A673 (cell line): Measurements from ENCODE around the gene TTBK2. TPM values are rescaled to one million over a fixed set of nuclear protein-coding genes. Genes with fewer than 3 reads are reported as not detected.

ENCODE experiments used
- BruUV-seq: library from RNA; stranded (reverse); fragments of 400-500 nt; replicated peaks from 2 replicates; lab custom pipeline; 2021; lab: Mats Ljungman, UMichigan
- CTCF ChIA-PET: fragments of 300-600 bp; sonication (Branson Sonifier 250); formaldehyde crosslinking; loops from one replicate; lab custom pipeline; 2022; ENCODE audit warnings: antibody characterized with exemption; lab: Charles Lee
- POLR2A ChIA-PET: fragments of 300-600 bp; sonication (Branson Sonifier 250); formaldehyde crosslinking; loops from one replicate; lab custom pipeline; 2022; ENCODE audit warnings: antibody characterized with exemption; ENCODE audit not compliant: low non-redundant PET; lab: Charles Lee
- DNase-seq: peaks from one replicate; pipeline ENCODE4 v3.0.0-alpha.2; 2015; ENCODE audit warnings: low spot score
- H3K27ac ChIP-seq: fragments of 200-600 bp; sonication (generic); 2 replicates; pipeline ENCODE4 v1.5.1; 2016; ENCODE audit warnings: mixed run types, low read depth, mild to moderate bottlenecking, mixed read lengths, antibody characterized with exemption, low read length; ENCODE audit not compliant: poor library complexity, severe bottlenecking
- H3K27me3 ChIP-seq: fragments of 200-600 bp; sonication (generic); replicated peaks from 2 replicates; pipeline ENCODE4 v1.6.1; 2017; ENCODE audit warnings: mixed run types, low read depth, mild to moderate bottlenecking, mixed read lengths, antibody characterized with exemption, low read length; ENCODE audit not compliant: insufficient read depth, poor library complexity
- H3K36me3 ChIP-seq: fragments of 200-600 bp; sonication (generic); 2 replicates; pipeline ENCODE4 v1.6.1; 2016; ENCODE audit warnings: mixed run types, mild to moderate bottlenecking, mixed read lengths, antibody characterized with exemption, low read length; ENCODE audit not compliant: insufficient read depth, poor library complexity, severe bottlenecking
- H3K4me1 ChIP-seq: fragments of 200-600 bp; sonication (generic); 2 replicates; pipeline ENCODE4 v1.6.1; 2017; ENCODE audit warnings: mixed run types, mild to moderate bottlenecking, mixed read lengths, antibody characterized with exemption, low read length; ENCODE audit not compliant: insufficient read depth, poor library complexity, severe bottlenecking
- H3K4me3 ChIP-seq: fragments of 200-600 bp; sonication (generic); 2 replicates; pipeline ENCODE4 v1.5.1; 2016; ENCODE audit warnings: low read depth, mixed run types, mild to moderate bottlenecking, mixed read lengths, low read length; ENCODE audit not compliant: poor library complexity, severe bottlenecking
- H3K9me3 ChIP-seq: fragments of 200-600 bp; sonication (generic); 2 replicates; pipeline ENCODE4 v1.6.1; 2016; ENCODE audit warnings: mixed run types, low read depth, mild to moderate bottlenecking, mixed read lengths, antibody characterized with exemption, low read length; ENCODE audit not compliant: poor library complexity, severe bottlenecking
- EZH2 ChIP-seq: fragments of 200-600 bp; sonication (generic); IDR thresholded peaks from 2 replicates; pipeline ENCODE4 v1.6.1; 2017; ENCODE audit warnings: borderline replicate concordance, low read depth, mild to moderate bottlenecking, mixed read lengths, antibody characterized with exemption, low read length; ENCODE audit not compliant: poor library complexity, severe bottlenecking
- intact Hi-C: fragments of 100-400 bp; cut with micrococcal nuclease; formaldehyde crosslinking; loops from one replicate; pipeline ENCODE4 v1.10.0; 2022; ENCODE audit not compliant: unreplicated experiment
- total RNA-seq: library from RNA; stranded (reverse); gene quantifications from 2 replicates; pipeline ENCODE4 v1.2.3, GENCODE V29; 2021
- TF ChIP-seq, protein P1 (sequence below): fragments of 300-800, 200-600 bp; sonication (generic); conservative IDR thresholded peaks from 2 replicates; pipeline ENCODE4 v1.5.1; 2017; ENCODE audit warnings: low read depth, mild to moderate bottlenecking, antibody characterized with exemption, low read length, moderate library complexity, mixed read lengths

The TTBK2 gene
- total RNA-seq, 1 experiment from 2014 or later = 15.8 TPM

DNA sequence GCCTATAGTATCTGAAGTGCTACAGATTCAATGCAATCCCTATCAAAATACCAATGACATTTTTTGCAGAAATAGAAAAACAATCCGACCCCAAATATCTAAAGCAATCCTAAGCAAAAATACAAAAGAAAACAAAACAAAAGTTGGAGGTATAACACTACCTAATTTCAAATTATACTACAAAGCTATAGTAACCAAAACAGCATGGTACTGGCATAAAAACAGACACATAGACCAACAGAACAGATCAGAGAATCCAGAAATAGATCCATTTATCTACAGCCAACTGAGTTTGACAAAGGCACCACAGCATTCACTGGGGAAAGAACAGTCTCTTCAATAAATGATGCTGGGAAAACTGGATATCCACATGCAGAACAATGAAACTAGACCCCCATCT lies 159.8 kb downstream of the TTBK2 start:
- POLR2A ChIA-PET = no interaction called here
- DNase-seq = no peak
- CTCF ChIA-PET = no interaction called here
- intact Hi-C loops = no loop called here
- no TSS peak for BruUV-seq
- Histone ChIP-seq H3K9me3 (peaks cover 14% of the 10 kb centered on the region), H3K27ac (no peak overlapping the region), H3K4me1 (peaks cover 4% of the 10 kb centered on the region), H3K36me3 (no peaks in the 10 kb centered on the region), H3K4me3 (no peak overlapping the region), H3K27me3 (no peaks in the 10 kb centered on the region)
- no peak for TF ChIP-seq EZH2
- TF ChIP-seq, protein P1, sequence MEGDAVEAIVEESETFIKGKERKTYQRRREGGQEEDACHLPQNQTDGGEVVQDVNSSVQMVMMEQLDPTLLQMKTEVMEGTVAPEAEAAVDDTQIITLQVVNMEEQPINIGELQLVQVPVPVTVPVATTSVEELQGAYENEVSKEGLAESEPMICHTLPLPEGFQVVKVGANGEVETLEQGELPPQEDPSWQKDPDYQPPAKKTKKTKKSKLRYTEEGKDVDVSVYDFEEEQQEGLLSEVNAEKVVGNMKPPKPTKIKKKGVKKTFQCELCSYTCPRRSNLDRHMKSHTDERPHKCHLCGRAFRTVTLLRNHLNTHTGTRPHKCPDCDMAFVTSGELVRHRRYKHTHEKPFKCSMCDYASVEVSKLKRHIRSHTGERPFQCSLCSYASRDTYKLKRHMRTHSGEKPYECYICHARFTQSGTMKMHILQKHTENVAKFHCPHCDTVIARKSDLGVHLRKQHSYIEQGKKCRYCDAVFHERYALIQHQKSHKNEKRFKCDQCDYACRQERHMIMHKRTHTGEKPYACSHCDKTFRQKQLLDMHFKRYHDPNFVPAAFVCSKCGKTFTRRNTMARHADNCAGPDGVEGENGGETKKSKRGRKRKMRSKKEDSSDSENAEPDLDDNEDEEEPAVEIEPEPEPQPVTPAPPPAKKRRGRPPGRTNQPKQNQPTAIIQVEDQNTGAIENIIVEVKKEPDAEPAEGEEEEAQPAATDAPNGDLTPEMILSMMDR = no peak

DNA sequence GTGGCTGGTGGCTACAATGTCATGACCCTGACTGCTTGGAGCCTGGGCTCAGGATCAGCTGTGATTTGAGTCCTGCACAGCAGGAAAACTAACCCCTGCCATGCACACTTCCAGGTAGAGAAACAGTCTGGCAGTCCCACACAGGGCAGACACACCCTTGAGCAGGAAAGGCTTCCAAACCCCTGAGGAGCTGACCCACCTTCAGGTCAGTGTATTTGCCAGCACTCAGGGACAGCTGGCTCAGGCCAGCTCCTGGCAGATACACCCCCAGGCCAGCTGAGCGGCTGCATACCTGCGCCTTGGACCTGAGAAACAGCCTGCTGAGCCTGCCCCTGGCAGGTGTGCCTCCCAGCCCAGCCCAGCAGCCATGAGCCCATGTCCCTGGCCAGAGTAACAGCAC lies 161.5 kb downstream of the TTBK2 start:
- no peak for DNase-seq
- Histone ChIP-seq H3K9me3 (peaks cover 14% of the 10 kb centered on the region), H3K27me3 (no peaks in the 10 kb centered on the region), H3K4me1 (peaks cover 2% of the 10 kb centered on the region), H3K27ac (no peak overlapping the region), H3K4me3 (no peak overlapping the region), H3K36me3 (no peaks in the 10 kb centered on the region)
- no TSS peak for BruUV-seq
- POLR2A ChIA-PET = no interaction called here
- TF ChIP-seq, protein P1 = no peak
- TF ChIP-seq EZH2 = no peak
- intact Hi-C loops = no loop called here
- CTCF ChIA-PET = no interaction called here

DNA sequence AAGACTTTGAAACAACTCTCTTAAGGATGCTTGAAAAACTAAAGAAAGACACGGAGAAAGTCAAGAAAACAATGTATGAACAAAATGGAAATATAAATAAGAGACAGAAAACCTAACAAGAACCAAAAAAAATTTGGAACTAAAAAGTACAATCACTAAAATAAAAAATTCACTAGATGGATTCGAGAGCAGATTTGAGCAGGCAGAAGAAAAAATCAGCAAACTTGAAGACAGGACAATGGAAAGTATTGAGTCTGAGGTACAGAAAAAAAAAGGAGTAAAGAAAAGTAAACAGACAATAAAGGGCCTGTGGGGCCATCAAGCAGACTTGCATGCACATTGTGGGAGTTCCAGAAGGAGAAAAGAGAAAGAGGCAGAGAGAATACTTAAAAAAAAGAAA lies 170.3 kb downstream of the TTBK2 start:
- Histone ChIP-seq H3K4me3 (no peak overlapping the region), H3K9me3 (no peaks in the 10 kb centered on the region), H3K36me3 (peaks cover 9% of the 10 kb centered on the region), H3K27me3 (no peaks in the 10 kb centered on the region), H3K27ac (no peak overlapping the region), H3K4me1 (no peaks in the 10 kb centered on the region)
- ChIA-PET CTCF (no interaction called here), POLR2A (interaction anchor here (0.6 kb wide), 1 partner anchor 214 kb away, joined by 4 read pairs; no protein-coding TSS in a partner anchor)
- intact Hi-C loops = no loop called here
- BruUV-seq = no TSS peak
- TF ChIP-seq EZH2 = no peak
- TF ChIP-seq, protein P1 = no peak
- no peak for DNase-seq
